HEK293T (cell line): ENCODE results near the gene CX3CL1.

Experiments used
- ARNT ChIP-seq: fragments of 450-650 bp; IDR thresholded peaks from 2 replicates; pipeline ENCODE4 v1.6.1; 2017; ENCODE audit warnings: mild to moderate bottlenecking
- CTBP1 ChIP-seq: fragments of 450-650 bp; IDR thresholded peaks from 2 replicates; pipeline ENCODE4 v1.6.1; 2016; ENCODE audit warnings: borderline replicate concordance
- ELF4 ChIP-seq: fragments of 450-650 bp; IDR thresholded peaks from 2 replicates; pipeline ENCODE4 v1.6.1; 2017; ENCODE audit warnings: antibody characterized with exemption
- FOXK2 ChIP-seq: fragments of 450-650 bp; IDR thresholded peaks from 2 replicates; pipeline ENCODE4 v1.6.1; 2016; ENCODE audit warnings: mild to moderate bottlenecking
- FOXM1 ChIP-seq: fragments of 450-650 bp; IDR thresholded peaks from 2 replicates; pipeline ENCODE4 v1.6.1; 2017; ENCODE audit warnings: mild to moderate bottlenecking, borderline replicate concordance
- HDGF ChIP-seq: fragments of 450-650 bp; IDR thresholded peaks from 2 replicates; pipeline ENCODE4 v1.6.1; 2017; ENCODE audit warnings: antibody characterized with exemption, borderline replicate concordance
- NFRKB ChIP-seq: fragments of 450-650 bp; IDR thresholded peaks from 2 replicates; pipeline ENCODE4 v1.6.1; 2016; ENCODE audit warnings: mild to moderate bottlenecking, moderate library complexity
- SUZ12 ChIP-seq: fragments of 450-650 bp; IDR thresholded peaks from 2 replicates; pipeline ENCODE4 v1.6.1; 2016; ENCODE audit warnings: mild to moderate bottlenecking
- TARDBP ChIP-seq: fragments of 450-650 bp; IDR thresholded peaks from 2 replicates; pipeline ENCODE4 v1.6.1; 2016

- TF ChIP-seq SUZ12: no peak
- no peak for TF ChIP-seq TARDBP
- no peak for TF ChIP-seq CTBP1
- TF ChIP-seq NFRKB: no peak
- no peak for TF ChIP-seq FOXM1
- no peak for TF ChIP-seq HDGF
- no peak for TF ChIP-seq ELF4
- TF ChIP-seq FOXK2: no peak
- TF ChIP-seq ARNT: no peak
These were observed 50.0 kb downstream of the CX3CL1 start for GRCh38 chr16:57422026-57422944.
